Measurements from ENCODE around the gene CAPN5. TPM values are rescaled to one million over a fixed set of nuclear protein-coding genes. Genes with fewer than 3 reads are reported as not detected.

CAPN5 gene
- total RNA-seq, 2 donors from 2014 or later, result 0.89 to 2.5 TPM

DNA sequence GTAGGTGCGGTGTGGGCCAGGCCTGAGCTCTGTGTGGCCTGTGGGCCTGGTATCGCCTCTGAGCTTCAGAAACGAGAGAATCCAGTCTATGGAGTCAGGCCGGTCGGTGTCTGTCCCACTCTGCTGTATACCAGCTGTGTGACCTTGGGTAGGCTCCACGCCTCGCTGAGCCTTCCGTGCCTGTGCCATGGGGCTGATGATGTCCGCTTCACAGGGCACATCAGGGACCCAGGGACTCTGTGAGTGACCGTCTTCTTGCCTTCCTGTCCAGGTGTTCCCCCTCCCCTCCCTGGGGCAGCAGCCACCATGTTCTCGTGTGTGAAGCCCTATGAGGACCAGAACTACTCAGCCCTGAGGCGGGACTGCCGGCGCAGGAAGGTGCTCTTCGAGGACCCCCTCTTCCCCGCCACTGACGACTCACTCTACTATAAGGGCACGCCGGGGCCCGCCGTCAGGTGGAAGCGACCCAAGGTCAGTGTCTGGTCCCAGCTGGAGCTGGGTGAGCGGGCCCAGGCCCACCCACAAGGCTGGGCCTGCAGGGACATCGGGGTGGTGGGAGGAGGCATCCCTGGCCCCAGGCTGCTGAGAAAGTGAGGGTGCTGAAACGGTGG is 17.9 kb downstream of the CAPN5 start:
- no peak for DNase-seq (ENCODE audit: low spot score in 2 of 2)
- ATAC-seq, result no peak
- H3K9me3 Mint-ChIP-seq, result no peaks in the 10 kb centered on the region
- H3K36me3 Mint-ChIP-seq, result no peaks in the 10 kb centered on the region
- no peak overlapping the region for H3K27ac Mint-ChIP-seq

DNA sequence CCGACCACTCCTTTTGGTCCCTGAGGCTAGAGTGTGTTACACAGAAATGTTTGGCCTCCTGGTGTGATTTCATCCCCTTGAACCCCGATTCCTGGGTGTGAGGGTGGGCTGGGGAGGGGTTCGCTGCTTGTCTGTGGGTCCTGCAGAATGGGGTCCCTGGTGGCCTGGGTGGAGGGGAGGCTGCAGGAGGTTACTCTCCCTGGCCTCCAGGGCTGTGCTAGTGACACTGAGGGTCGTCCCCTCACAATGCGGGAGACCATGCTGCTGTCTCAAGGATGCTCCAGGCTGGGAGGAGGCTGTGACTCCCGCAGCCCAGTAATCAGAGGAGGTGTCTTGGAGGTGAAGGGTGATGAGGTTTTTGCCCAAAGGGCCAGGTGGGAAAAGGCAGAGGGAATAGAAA is 18.9 kb downstream of the CAPN5 start:
- DNase-seq (ENCODE audit: low spot score in 2 of 2) (no peak), ATAC-seq (no peak)
- Mint-ChIP-seq H3K27ac (no peak overlapping the region), H3K36me3 (no peaks in the 10 kb centered on the region), H3K9me3 (no peaks in the 10 kb centered on the region)

DNA sequence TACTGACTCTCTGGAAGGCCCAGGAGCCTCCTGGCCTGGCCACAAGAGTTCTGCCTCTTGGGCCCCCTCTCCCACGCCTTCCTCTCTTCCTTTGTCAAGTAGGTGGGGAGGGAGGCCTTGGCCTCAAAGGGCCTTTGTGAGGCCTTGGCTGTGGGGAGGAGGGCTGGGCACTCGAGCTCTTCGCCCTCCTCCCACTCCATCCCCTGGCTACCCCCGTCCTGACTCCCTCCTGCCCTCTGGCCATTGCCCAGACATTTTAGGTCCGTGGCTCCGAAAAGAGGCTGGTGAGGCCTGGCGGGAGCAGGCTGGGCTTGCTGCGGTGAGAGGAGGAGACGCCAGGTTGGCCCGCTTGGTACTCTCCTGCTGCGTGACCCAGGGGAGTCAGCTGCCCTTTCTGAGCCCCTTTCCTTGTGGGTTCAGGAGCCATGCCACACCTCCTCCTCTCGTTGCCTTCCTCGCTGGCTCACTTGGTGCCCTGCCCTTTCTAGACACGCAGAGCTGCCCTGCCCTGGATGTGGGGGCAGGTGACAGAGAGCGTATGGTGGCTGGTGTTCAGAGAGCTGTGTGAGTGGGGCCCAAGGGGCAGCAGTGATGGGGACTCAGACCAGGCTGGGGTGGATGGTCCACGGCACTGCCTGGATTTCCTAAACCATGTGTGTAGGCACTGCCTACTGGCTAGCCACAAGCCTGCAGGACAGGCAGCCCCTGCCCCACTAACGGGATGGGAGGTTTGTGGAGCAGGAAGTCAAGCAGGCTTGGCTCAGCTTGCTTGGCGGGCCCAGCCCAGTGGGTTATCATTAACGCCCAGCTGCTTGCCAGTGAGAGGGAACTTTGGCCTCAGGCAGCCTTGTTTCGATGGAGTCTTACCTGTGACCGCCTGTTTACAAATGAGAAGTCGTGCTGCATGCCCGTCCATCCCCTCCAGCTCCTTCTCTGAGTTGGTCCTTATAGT is 20.0 kb downstream of the CAPN5 start:
- ATAC-seq (no peak), DNase-seq (ENCODE audit: low spot score in 2 of 2) (no peak)
- Mint-ChIP-seq H3K9me3 (no peaks in the 10 kb centered on the region), H3K27ac (no peak overlapping the region), H3K36me3 (no peaks in the 10 kb centered on the region)

DNA sequence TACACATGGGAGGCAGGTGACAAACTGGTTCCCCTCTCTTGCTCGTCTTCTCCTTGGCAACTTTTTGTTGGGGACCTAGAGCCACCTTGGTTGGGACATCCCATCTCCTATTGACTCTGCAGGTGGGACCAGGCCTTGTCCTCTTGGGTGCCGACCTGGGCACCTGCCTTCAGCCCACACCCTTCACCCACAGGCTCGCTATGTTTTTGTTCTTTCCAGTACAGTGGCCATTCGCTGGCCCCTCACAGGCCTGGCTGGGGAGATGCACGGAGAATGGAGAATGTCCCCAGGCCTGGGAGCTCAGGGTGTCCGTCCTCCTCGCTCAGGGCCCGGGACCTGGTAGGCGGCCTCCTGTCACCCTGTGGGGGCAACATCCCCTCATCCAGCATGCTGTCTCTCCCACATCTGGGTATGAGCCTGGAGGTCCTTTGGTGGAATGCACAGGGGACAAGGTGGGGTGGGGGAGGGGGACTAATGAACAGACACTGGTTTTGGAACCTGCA is 21.0 kb downstream of the CAPN5 start:
- H3K9me3 Mint-ChIP-seq, result no peaks in the 10 kb centered on the region
- no peak for ATAC-seq
- H3K36me3 Mint-ChIP-seq, result no peaks in the 10 kb centered on the region
- H3K27ac Mint-ChIP-seq, result peak overlapping the region in 1 of 2 donors; percentile 37
- no peak for DNase-seq (ENCODE audit: low spot score in 2 of 2)

DNA sequence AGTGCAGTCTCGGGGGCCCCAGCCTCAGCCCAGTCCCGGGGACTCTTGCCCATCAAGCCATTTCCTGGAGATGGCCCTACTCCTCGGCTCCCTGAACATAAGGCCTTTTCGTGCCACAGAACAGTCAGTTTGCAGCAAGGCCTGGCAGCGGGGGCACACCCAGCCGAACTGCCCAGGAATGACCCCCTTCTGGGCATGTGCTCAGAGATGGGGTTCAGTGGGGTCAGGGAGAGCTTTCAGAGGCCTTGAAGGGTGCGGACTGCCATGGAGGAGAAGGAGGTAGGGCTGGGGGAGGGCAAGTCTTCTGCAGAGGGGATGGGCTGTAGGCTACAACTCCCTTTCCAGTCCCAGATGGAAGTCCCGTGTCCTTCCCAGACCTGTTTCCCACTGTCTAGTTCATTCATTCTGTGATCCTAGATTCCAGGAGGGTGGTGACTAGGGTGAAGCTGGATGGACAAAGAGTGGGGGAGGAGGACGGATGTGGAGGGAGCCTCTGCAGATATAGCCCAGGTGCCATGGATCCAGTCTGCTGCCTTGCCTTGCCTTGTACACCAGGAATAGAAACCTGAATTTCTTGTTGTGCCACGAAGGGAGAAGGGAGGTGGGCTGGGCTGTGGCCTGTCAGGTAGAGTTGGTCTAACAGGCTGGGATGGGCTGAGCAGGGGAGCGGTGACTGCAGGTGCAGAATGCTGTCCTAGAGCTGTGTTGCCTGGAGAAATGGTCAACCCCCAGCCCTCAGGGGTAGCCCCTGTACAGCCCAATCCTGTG is 21.6 kb downstream of the CAPN5 start:
- Mint-ChIP-seq H3K27ac (no peak overlapping the region), H3K9me3 (no peaks in the 10 kb centered on the region), H3K36me3 (no peaks in the 10 kb centered on the region)
- ATAC-seq (no peak), DNase-seq (ENCODE audit: low spot score in 2 of 2) (no peak)

DNA sequence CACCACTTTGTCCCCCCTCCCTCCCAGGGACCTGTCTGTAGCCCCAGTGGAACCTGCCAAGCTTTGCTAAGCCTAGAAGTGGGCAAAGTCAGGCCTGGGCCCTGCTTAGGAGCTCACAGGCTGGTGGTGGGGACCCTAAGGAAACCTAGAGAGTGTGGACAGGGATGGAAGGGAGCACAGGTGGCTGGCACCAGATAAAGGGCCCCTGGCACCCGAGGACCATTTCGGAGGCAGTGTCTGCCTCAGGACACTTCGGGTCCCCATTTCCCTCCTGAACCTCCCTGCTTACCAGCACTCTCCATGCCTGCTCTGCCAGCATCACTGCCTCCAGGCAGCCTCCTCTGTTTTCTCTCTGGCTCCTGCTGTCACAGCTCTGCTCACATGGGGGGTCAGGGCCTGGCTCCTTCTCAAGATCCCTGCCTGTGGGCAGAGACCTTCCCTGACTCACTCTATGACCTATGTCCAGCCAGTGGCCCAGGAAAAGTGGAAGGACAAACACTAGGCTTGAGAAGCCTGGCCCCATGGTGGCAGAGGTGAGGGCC is 22.3 kb downstream of the CAPN5 start:
- H3K27ac Mint-ChIP-seq, result peak overlapping the region; percentile 41 to 68
- DNase-seq (ENCODE audit: low spot score in 2 of 2), result no peak
- H3K9me3 Mint-ChIP-seq, result no peaks in the 10 kb centered on the region
- no peak for ATAC-seq
- H3K36me3 Mint-ChIP-seq, result no peaks in the 10 kb centered on the region

DNA sequence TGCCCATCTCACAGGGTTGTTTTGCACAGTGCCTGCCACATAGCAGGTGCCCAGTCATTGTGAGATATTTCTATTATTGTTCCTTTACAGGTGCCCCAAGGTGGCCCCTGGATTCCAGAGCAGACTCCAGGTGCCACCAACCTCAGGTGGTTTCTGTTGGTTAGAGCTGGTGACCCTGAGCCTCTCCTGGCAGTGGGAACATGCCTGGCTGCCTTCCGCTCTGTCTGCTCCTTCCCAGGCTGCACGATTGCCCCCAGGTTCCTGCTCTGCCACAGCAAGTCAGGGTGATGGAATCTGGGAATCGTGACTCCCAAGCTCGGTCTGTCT is 23.2 kb downstream of the CAPN5 start:
- Mint-ChIP-seq H3K27ac (no peak overlapping the region), H3K9me3 (no peaks in the 10 kb centered on the region), H3K36me3 (no peaks in the 10 kb centered on the region)
- no peak for DNase-seq (ENCODE audit: low spot score in 2 of 2)
- ATAC-seq, result no peak

DNA sequence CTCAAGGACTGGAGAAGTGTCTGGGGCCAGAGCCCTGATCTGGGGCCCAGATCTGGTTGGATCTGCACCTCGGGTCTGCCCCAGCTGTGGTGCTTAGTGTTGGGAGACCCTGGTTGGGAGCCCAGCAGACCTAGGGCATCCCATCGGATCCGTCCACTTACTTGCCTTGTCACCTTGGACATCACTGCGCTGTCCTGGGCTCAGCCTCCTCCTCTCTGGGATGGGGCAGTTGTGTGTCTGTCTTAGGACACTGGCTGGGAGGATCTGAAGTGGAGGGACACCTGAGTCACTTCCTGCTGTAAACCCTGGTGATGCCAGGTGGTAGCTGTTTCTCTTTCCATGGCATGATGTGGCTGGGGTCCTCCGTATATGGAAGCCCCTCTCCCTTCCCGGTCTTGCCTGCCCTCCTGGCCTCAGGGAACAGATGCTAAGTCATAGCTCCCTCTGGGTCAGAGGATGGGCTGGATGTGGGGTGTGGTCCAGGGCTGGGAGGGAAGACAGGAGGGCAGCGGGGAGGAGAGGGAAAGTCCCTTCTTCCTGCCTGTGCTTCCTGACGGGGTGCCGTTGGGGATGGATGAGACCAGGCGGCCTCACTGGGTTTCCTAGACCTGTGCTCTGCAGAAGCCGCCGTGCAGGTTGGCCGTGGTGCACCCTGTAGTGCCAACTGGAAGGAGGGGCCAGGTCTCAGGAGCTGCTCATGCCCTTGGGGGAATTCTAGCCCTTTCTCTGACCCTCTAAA is 23.8 kb downstream of the CAPN5 start:
- DNase-seq (ENCODE audit: low spot score in 2 of 2) (no peak), ATAC-seq (peak in 1 of 2 donors; percentile 36)
- Mint-ChIP-seq H3K36me3 (no peaks in the 10 kb centered on the region), H3K27ac (no peak overlapping the region), H3K9me3 (no peaks in the 10 kb centered on the region)

DNA sequence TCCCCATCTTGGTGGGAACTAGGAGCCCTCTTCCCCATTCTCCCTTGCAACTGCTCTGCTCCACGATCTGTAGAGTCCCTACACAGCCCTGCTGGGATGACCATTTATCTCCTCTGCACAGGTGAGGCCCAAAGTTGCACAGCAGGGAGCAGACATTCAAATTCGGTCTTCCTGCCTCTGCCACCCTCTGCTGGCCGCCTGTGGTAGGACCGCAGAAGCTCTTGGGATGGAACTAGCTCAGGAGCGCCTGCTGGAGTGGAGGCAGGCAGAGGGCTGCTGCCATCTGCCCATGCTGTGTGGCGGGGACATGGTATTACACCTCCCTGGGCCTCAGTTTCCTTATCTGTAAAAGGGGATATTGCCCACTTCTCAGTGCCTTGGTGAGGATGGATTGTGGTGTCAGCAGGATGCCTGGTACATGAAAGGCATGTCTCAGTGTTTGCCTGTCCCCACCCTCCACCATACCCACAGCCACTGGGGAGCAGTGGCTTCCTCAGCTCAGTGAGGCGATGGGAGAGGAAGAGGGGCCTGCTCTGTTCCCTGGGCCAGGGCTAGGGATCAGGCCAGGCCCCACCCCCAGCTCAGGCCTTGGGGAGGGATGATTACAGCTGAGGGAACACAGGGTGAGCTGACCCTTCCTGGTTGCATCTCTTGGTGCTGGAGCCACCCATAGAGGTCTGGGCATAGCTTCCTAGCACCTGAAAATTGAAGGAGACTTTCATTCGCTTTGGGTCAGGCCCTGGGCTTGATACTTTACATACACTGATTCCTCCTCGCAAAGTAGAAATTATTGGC is 24.6 kb downstream of the CAPN5 start:
- Mint-ChIP-seq H3K36me3 (no peaks in the 10 kb centered on the region), H3K27ac (no peak overlapping the region), H3K9me3 (no peaks in the 10 kb centered on the region)
- DNase-seq (ENCODE audit: low spot score in 2 of 2) (peak; percentile 75 to 83), ATAC-seq (peak; percentile 87 to 92)

DNA sequence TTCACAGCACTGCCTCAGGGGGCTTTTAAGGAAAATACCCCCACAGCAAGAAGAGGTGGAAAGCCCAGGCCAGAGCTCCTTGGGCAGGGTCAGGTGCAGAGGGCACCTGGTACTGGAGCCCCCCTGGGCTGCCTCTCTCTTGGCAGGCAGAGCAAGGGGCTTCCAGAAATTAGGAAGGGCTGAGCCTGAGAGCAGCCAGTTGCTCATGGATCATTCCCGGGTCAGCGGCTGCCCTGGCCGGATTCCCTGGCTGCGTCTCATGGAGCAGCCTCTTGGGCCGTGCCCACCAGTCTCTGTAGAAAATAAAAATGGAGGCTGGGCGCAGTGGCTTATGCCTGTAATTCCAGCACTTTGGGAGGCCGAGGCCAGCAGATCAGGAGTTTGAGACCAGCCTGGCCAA is 25.6 kb downstream of the CAPN5 start:
- ATAC-seq, result no peak
- Mint-ChIP-seq H3K27ac (no peak overlapping the region), H3K36me3 (no peaks in the 10 kb centered on the region), H3K9me3 (no peaks in the 10 kb centered on the region)
- DNase-seq (ENCODE audit: low spot score in 2 of 2), result no peak

DNA sequence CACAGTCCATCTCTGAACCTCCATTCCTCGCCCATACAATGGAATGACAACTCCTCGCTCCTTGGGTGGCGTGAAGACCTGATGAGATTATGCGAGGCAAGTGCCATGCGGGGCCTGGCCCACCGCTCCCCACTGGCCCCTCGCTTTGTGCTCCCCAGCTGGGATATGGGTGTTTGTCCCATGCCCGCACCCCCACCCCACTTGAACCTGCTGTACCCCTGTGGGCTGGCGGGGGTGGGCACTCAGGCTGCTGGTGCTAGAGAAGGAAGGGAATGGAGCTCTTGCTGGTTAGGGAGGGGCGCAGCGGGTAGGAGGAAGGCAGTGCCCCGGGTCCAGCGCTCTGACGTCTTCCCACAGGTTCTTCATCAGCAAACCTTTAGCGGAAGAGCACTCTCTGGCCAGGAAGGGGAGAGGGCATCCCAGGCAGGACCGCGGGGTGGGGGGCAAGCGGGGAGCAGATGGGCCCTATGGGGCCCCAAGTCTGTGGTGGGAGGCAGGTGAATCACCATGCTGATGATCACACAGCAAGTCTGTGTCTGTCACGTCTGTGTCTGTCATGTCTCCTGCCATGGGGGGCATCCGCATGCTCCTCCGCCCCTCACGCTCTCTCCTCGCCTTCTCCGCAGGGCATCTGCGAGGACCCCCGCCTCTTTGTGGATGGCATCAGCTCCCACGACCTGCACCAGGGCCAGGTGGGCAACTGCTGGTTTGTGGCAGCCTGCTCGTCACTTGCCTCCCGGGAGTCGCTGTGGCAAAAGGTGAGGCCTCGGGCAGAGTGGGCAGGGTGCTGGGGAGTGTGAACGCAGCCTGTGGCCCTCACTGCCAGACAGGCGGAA is 26.5 kb downstream of the CAPN5 start:
- Mint-ChIP-seq H3K36me3 (no peaks in the 10 kb centered on the region), H3K9me3 (no peaks in the 10 kb centered on the region), H3K27ac (peak overlapping the region in 1 of 2 donors; percentile 7)
- DNase-seq (ENCODE audit: low spot score in 2 of 2) (no peak), ATAC-seq (no peak)

DNA sequence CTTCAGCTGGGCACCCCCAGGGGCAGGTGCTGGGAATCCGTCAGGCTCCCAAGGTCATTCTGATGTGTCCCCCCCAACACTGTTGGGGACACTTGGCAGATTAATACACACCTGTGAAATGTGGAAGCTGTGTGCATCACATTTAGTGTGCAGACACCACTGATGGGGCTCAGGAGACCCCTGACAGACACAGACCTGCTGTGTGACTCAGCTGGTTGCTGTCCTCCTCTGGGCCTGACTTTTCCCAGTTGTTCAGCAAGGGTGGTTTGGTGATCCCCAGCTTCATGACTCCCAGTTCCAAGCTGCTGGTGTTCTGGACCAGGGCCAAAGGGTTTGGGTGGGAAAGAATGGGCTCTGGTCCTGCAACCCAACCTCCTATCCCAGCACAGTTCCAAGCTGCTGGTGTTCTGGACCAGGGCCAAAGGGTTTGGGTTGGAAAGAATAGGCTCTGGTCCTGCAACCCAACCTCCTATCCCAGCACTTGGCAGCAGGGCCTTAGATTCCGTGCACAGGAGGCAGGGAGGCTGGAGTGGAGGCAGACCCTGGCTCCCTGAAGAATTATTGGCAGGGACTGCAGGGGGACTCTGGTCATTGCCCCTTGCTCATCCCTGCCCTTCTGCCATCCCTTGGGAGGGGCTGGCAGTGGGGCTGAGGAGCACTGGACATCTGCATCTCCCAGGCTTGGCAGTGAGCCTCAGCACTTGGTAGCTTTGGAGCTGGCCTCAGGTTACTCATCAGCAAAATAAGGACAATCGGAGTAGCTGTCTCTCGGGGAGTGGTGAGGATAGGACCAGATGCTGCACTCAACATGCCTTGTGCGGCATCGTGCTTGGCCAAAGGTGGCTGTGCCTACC is 27.4 kb downstream of the CAPN5 start:
- Mint-ChIP-seq H3K36me3 (no peaks in the 10 kb centered on the region), H3K27ac (no peak overlapping the region), H3K9me3 (no peaks in the 10 kb centered on the region)
- DNase-seq (ENCODE audit: low spot score in 2 of 2) (no peak), ATAC-seq (no peak)

DNA sequence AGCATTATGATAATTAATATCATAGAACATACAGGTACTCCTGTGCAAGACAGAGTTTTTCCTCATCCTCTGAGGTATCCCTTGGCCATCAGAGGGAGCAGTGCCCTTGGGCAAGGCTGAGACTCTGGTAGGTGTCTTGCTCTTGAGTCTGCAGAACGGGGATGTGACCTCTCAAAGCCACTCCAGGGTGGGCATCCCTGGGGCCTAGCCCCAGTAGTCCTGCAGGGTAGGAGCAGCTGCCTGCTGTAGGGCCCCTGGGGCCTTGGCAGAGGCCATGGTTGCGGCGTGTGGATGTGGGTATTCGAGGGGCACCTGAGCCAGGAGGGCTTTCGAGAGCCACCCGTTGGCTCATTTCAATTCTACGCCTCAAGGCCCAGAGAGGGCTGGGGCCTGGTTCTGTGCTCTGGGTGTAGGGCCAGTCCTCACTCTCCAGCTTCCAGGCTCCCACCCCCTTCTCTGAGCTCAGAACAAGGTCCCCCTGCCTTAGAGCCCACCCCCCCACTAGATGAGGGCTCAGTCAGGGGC is 28.1 kb downstream of the CAPN5 start:
- no peak overlapping the region for H3K27ac Mint-ChIP-seq
- no peaks in the 10 kb centered on the region for H3K9me3 Mint-ChIP-seq
- ATAC-seq (no peak), DNase-seq (ENCODE audit: low spot score in 2 of 2) (no peak)
- no peaks in the 10 kb centered on the region for H3K36me3 Mint-ChIP-seq

Data from activated naive CD4-positive, alpha-beta T cell treated with anti-CD3 and anti-CD28 coated beads, Interleukin-2, amount 50 U/mL, for 72 hours (primary cell).